ENCODE measurements around the gene NANOS2. TPM values are rescaled to one million over a fixed set of nuclear protein-coding genes. Genes with fewer than 3 reads are reported as not detected.

NANOS2 gene
- polyA plus RNA-seq, 3 donors, result not detected

DNA sequence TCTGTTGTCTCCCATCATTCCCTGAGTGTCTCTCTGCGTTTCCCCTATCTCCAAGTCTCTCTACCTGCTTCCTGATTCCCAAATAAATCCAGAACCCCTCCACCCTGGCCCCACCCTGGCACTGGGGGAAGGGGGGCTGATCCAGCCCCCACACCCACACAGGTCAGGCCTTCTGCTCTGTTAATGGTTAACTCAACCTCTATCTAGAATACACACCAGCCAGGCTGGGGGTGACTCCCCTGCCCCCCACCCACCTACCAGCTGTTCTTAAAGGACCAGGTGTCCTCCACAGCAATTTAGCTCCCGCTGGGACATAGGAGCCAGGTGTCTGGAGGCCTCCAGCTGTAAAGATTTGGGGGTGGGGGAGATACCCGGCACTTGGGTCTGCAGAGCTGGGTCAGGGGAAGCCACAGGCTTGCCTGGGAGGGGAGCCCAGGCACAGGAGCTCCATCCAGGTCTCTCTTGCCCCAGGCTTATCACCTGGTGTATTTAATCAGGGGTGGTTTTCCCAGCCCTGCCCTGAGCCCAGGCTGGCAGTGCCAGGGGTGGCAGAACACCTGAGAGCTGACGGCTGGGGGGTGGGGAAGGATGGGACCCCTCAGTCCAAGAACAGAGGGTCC is 32.6 kb downstream of the NANOS2 start:
- Histone ChIP-seq H3K4me3 (replicated peaks in 1 of 3; ENCODE audit: low read depth in 2 of 3, low read length in 3 of 3) (no peak overlapping the region), H3K79me2 (ENCODE audit: insufficient read depth, low read length) (peaks cover 13% of the 10 kb centered on the region), H3K4me1 (ENCODE audit: control insufficient read depth in 1 of 2, insufficient read depth in 2 of 2, low read length in 2 of 2) (peaks cover 27 to 40% of the 10 kb centered on the region in 2 donors), H3K36me3 (replicated peaks in 1 of 2; ENCODE audit: control insufficient read depth in 1 of 2, insufficient read depth in 2 of 2, low read length in 2 of 2) (no peaks in the 10 kb centered on the region), H4K20me1 (ENCODE audit: insufficient read depth, low read length) (peaks cover 29% of the 10 kb centered on the region), H3K9ac (ENCODE audit: insufficient read depth, low read length, poor library complexity, severe bottlenecking) (no peak overlapping the region), H2AFZ (ENCODE audit: insufficient read depth, low read depth, low read length, poor library complexity, severe bottlenecking) (no peak overlapping the region), H3K27me3 (ENCODE audit: control insufficient read depth in 2 of 2, insufficient read depth in 2 of 2, low read length in 2 of 2) (peaks cover 10 to 42% of the 10 kb centered on the region in 2 donors), H3K9me3 (replicated peaks in 1 of 2; ENCODE audit: control insufficient read depth in 1 of 2, insufficient read depth in 1 of 2, low read length in 2 of 2) (no peaks in the 10 kb centered on the region), H3K4me2 (replicated peaks; ENCODE audit: extremely low read depth, low read length, poor library complexity, severe bottlenecking) (no peak overlapping the region), H3K27ac (ENCODE audit: low read depth in 1 of 2, low read length in 2 of 2) (no peak overlapping the region)
- no peak overlapping the region for H3K4me3 Mint-ChIP-seq
- peaks cover 0 to 8% (median 0%) of the 10 kb centered on the region in 7 donors for H3K9me3 Mint-ChIP-seq
- DNase-seq, result no peak
- H3K27ac Mint-ChIP-seq, result peak overlapping the region in 2 of 7 donors; percentile 24 to 25
- WGBS (ENCODE audit: insufficient coverage), result 82% methylated on average over 3 of the region's 4 CpGs
- intact Hi-C loops (cut with micrococcal nuclease), result loop anchor here (5.0 kb wide), 1 partner anchor 65 kb away; the partner anchor contains the start of gene RSPH6A (in 2 of the 2)
- peaks cover 20% of the 10 kb centered on the region for H3K4me1 Mint-ChIP-seq
- TF ChIP-seq, protein P1, sequence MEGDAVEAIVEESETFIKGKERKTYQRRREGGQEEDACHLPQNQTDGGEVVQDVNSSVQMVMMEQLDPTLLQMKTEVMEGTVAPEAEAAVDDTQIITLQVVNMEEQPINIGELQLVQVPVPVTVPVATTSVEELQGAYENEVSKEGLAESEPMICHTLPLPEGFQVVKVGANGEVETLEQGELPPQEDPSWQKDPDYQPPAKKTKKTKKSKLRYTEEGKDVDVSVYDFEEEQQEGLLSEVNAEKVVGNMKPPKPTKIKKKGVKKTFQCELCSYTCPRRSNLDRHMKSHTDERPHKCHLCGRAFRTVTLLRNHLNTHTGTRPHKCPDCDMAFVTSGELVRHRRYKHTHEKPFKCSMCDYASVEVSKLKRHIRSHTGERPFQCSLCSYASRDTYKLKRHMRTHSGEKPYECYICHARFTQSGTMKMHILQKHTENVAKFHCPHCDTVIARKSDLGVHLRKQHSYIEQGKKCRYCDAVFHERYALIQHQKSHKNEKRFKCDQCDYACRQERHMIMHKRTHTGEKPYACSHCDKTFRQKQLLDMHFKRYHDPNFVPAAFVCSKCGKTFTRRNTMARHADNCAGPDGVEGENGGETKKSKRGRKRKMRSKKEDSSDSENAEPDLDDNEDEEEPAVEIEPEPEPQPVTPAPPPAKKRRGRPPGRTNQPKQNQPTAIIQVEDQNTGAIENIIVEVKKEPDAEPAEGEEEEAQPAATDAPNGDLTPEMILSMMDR (IDR thresholded peaks at IDR 0.05), result no peak
- H3K36me3 Mint-ChIP-seq, result peaks cover 0 to 2% of the 10 kb centered on the region in 2 donors
- H3K27me3 Mint-ChIP-seq (ENCODE audit: low read depth in 3 of 3), result peaks cover 30 to 38% (median 32%) of the 10 kb centered on the region in 3 donors

DNA sequence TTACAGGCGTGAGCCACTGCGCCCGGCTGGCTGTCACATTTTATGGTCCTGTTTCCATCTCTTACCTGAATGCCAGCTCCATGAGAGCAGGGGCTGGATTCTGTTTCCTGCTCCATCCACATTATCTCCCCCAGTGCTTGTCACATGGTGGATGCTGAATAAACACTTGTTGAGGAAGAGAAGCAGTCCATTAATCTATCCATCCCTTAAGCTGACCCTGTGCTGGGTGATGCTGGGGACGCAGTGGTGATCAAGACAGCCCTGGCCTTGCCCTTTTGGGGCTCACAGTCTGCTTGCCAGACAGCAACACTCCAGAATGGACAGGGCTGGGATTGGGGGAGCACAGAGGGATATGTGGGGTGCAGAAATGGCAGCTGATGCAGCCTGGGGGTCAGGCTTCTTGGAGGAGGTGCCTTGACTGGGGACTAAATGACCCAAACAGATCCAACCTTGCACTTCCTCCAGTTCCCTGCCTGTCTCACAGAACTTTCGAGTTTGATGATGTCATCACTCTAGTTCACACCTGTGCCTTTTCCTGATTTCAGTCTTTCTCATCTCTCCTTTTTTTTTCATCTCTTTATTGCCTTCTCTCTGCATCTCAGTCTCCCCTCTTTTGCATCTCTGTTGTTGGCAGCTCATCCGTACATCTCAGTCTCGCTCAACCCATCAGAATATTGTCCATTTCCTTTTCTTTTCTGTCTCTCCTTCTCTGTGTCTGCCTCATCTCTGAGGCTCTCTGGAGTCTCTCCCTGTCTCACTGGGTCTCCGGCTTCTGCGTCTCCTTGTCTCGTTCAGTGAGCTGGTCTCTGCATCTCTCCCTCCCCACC is 33.3 kb downstream of the NANOS2 start:
- no peak overlapping the region for H2AFZ ChIP-seq (ENCODE audit: insufficient read depth, low read depth, low read length, poor library complexity, severe bottlenecking)
- H3K9me3 ChIP-seq (replicated peaks in 1 of 2; ENCODE audit: control insufficient read depth in 1 of 2, insufficient read depth in 1 of 2, low read length in 2 of 2), result no peaks in the 10 kb centered on the region
- WGBS (ENCODE audit: insufficient coverage), result 96% methylated on average over 10 of the region's 10 CpGs
- DNase-seq, result no peak
- H3K4me3 Mint-ChIP-seq, result peak overlapping the region in 1 of 2 donors; percentile 30
- H3K9ac ChIP-seq (ENCODE audit: insufficient read depth, low read length, poor library complexity, severe bottlenecking), result no peak overlapping the region
- H3K4me1 ChIP-seq (ENCODE audit: control insufficient read depth in 1 of 2, insufficient read depth in 2 of 2, low read length in 2 of 2), result peaks cover 27 to 40% of the 10 kb centered on the region in 2 donors
- no peak overlapping the region for H3K4me3 ChIP-seq (replicated peaks in 1 of 3; ENCODE audit: low read depth in 2 of 3, low read length in 3 of 3)
- no peak overlapping the region for H3K4me2 ChIP-seq (replicated peaks; ENCODE audit: extremely low read depth, low read length, poor library complexity, severe bottlenecking)
- TF ChIP-seq, protein P1 (IDR thresholded peaks at IDR 0.05), result no peak
- peaks cover 20% of the 10 kb centered on the region for H3K4me1 Mint-ChIP-seq
- peaks cover 13 to 49% of the 10 kb centered on the region in 2 donors for H3K27me3 ChIP-seq (ENCODE audit: control insufficient read depth in 2 of 2, insufficient read depth in 2 of 2, low read length in 2 of 2)
- H3K27me3 Mint-ChIP-seq (ENCODE audit: low read depth in 3 of 3), result peaks cover 36 to 45% (median 39%) of the 10 kb centered on the region in 3 donors
- H3K79me2 ChIP-seq (ENCODE audit: insufficient read depth, low read length), result peaks cover 13% of the 10 kb centered on the region
- H3K27ac ChIP-seq (ENCODE audit: low read depth in 1 of 2, low read length in 2 of 2), result no peak overlapping the region
- intact Hi-C loops (cut with micrococcal nuclease), result loop anchor here (5.0 kb wide), 1 partner anchor 64 kb away; the partner anchor contains the start of gene RSPH6A (in 2 of the 2)
- peaks cover 29% of the 10 kb centered on the region for H4K20me1 ChIP-seq (ENCODE audit: insufficient read depth, low read length)
- peaks cover 0 to 2% of the 10 kb centered on the region in 2 donors for H3K36me3 Mint-ChIP-seq
- no peaks in the 10 kb centered on the region for H3K36me3 ChIP-seq (replicated peaks in 1 of 2; ENCODE audit: control insufficient read depth in 1 of 2, insufficient read depth in 2 of 2, low read length in 2 of 2)
- H3K27ac Mint-ChIP-seq, result no peak overlapping the region
- peaks cover 0 to 8% (median 0%) of the 10 kb centered on the region in 7 donors for H3K9me3 Mint-ChIP-seq
